Ovary (tissue), 9 donors: ENCODE measurements around the gene CYP21A2. TPM values are rescaled to one million over a fixed set of nuclear protein-coding genes. Genes with fewer than 3 reads are reported as not detected.
A peak's percentile ranks its signal among the peaks of the same experiment; 100 is the strongest.

Experiments
- DNase-seq, 5 donors: peaks; one replicate each; pipeline ENCODE4 v3.0.0-alpha.2; 2019 to 2020
- H3K27ac ChIP-seq, 2 donors: fragments of 200-600 bp; one replicate each; pipeline versions ENCODE4 v1.5.1 to v1.8.0; 2019 to 2022
- H3K27me3 ChIP-seq: fragments of 200-600 bp; one replicate; pipeline ENCODE4 v1.8.0; 2022
- H3K36me3 ChIP-seq: fragments of 200-600 bp; sonication (generic); one replicate; pipeline ENCODE4 v1.5.1; 2019
- H3K4me1 ChIP-seq: one replicate; pipeline ENCODE4 v1.8.1; 2013; ENCODE audit warnings: mild to moderate bottlenecking, moderate library complexity; ENCODE audit not compliant: insufficient read depth
- H3K4me3 ChIP-seq: fragments of 200-600 bp; sonication (generic); one replicate; pipeline ENCODE4 v1.5.1; 2017
- H3K9me3 ChIP-seq, 2 donors: fragments of 200-600 bp in 1 of 2; sonication (generic) in 1 of 2; one replicate each; pipeline versions ENCODE4 v1.5.1 to v1.8.1; 2013 to 2019; ENCODE audit warnings: mild to moderate bottlenecking in 1 of 2, moderate library complexity in 1 of 2
- EP300 ChIP-seq: sonication (generic); formaldehyde crosslinking; IDR thresholded peaks from one replicate; pipeline ENCODE4 v1.6.1; 2017; ENCODE audit warnings: antibody characterized with exemption
- POLR2A ChIP-seq: fragments of 450-650 bp; IDR thresholded peaks from one replicate; pipeline ENCODE4 v1.6.1; 2017; ENCODE audit warnings: antibody characterized with exemption, mild to moderate bottlenecking, moderate library complexity
- WGBS, 3 donors: extraction: QIAGEN DNeasy Blood & Tissue Kit in 1 of 3; methylation state at CpG; one replicate each; pipeline versions ENCODE4 v1.1.5 to v1.1.7; 2013 to 2017; 5-methylcytosine and 5-hydroxymethylcytosine counted together
- intact Hi-C, 4 donors: fragments of 100-400 bp; cut with DNase I; formaldehyde crosslinking; loops; one replicate each; pipeline versions ENCODE4 v1.11.0 to v1.15.1; 2022 to 2023
- polyA plus RNA-seq, 2 donors: library from polyadenylated mRNA; stranded (reverse); fragments of 200-250 nt in 1 of 2; fragments of 350-450 nt in 1 of 2; fragmentation: Illumina TruSeq in 1 of 2; extraction: RNeasy Lipid Tissue Mini Kit (QIAGEN cat#74804) in 1 of 2; gene quantifications; one replicate each; pipeline ENCODE4 v1.2.3, GENCODE V29; 2013 to 2014
- total RNA-seq, 7 donors: library from RNA; depleted of rRNA in 2 of 7; stranded (reverse); fragments of >200 nt in 2 of 7; fragmentation: NEBNext Ultra II Directional in 3 of 7; extraction: Animal tissue kit (Norgen Biotek cat#: 25700) in 3 of 7; gene quantifications; one replicate each; pipeline versions ENCODE4 v1.1.0 to v1.2.4, GENCODE V29; 2016 to 2023
- TF ChIP-seq, protein P1 (sequence below), 3 donors: fragments of 450-650 bp in 2 of 3; fragments of 200-600 bp in 1 of 3; IDR thresholded peaks; one replicate each; pipeline versions ENCODE4 v1.5.1 to v1.8.0; 2016 to 2022; ENCODE audit warnings: antibody characterized with exemption in 3 of 3, mild to moderate bottlenecking in 1 of 3
- donor health status: DM: no; HTN: no; CAD: no; lungs with moderate emphysema.
- donor health status: DM: no; HTN: no; CAD: no.
- donor health status: Bipolar disorder and iron deficiency.
- donor health status: DM: yes; HTN: yes; CAD: no.
- donor health status: DM: no; HTN: no; CAD: no.
- donor health status: DM: yes; HTN: yes; CAD: no.

Gene CYP21A2
- total and polyA plus RNA-seq, 9 donors, result 1.9 to 21.7 (median 7.5) TPM

DNA sequence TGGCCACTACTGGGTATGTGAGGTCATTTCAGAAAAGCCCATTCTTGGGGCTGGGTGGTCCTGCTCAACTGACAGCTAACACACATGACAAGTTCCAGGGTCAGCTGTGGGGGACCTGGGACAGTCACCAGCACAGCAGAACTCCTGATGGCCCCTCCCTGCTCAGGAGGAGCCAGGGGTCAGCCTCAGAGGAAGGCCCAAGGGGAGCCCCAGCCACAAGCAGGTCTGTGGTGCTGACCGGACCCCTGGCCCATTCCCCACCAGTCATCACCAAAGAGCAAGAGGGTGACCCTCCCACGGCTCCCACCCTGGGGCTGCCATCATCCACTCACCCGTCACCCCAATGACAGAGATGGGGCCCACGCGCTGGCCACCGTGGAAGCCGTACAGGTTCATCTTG lies 18.0 kb downstream of the CYP21A2 start:
- H3K4me1 ChIP-seq, result no peaks in the 10 kb centered on the region
- TF ChIP-seq EP300, result no peak
- TF ChIP-seq POLR2A, result no peak
- TF ChIP-seq, protein P1, sequence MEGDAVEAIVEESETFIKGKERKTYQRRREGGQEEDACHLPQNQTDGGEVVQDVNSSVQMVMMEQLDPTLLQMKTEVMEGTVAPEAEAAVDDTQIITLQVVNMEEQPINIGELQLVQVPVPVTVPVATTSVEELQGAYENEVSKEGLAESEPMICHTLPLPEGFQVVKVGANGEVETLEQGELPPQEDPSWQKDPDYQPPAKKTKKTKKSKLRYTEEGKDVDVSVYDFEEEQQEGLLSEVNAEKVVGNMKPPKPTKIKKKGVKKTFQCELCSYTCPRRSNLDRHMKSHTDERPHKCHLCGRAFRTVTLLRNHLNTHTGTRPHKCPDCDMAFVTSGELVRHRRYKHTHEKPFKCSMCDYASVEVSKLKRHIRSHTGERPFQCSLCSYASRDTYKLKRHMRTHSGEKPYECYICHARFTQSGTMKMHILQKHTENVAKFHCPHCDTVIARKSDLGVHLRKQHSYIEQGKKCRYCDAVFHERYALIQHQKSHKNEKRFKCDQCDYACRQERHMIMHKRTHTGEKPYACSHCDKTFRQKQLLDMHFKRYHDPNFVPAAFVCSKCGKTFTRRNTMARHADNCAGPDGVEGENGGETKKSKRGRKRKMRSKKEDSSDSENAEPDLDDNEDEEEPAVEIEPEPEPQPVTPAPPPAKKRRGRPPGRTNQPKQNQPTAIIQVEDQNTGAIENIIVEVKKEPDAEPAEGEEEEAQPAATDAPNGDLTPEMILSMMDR (IDR thresholded peaks at IDR 0.05), result no peak
- H3K27me3 ChIP-seq, result no peaks in the 10 kb centered on the region
- no peaks in the 10 kb centered on the region for H3K9me3 ChIP-seq
- H3K4me3 ChIP-seq, result no peak overlapping the region
- intact Hi-C loops, result no loop called here
- no peaks in the 10 kb centered on the region for H3K36me3 ChIP-seq
- no peak overlapping the region for H3K27ac ChIP-seq
- WGBS, 3 donors, result 73 to 96% (median 90%) methylated on average over 7 of the region's 7 CpGs
- no peak for DNase-seq

- H3K9me3 ChIP-seq, result no peaks in the 10 kb centered on the region
- WGBS, 3 donors, result 58 to 74% (median 65%) methylated on average over 16 to 17 of the region's 17 CpGs
- H3K4me1 ChIP-seq, result no peaks in the 10 kb centered on the region
- peak overlapping the region in 1 of 2 donors; percentile 14 for H3K27ac ChIP-seq
- no peaks in the 10 kb centered on the region for H3K27me3 ChIP-seq
- intact Hi-C loops, result no loop called here
- no peaks in the 10 kb centered on the region for H3K36me3 ChIP-seq
- no peak for DNase-seq
- TF ChIP-seq, protein P1 (IDR thresholded peaks at IDR 0.05), result no peak
- TF ChIP-seq EP300 (no peak), POLR2A (no peak)
- no peak overlapping the region for H3K4me3 ChIP-seq
These were observed 19.8 kb downstream of the CYP21A2 start for GRCh38 chr6:32057966-32058365.

GRCh38 chr6:32058511-32058963 lies 20.3 kb downstream of the CYP21A2 start:
- no peak for TF ChIP-seq POLR2A
- TF ChIP-seq EP300, result no peak
- TF ChIP-seq, protein P1 (IDR thresholded peaks at IDR 0.05), result no peak
- H3K36me3 ChIP-seq, result no peaks in the 10 kb centered on the region
- 34 to 51% (median 37%) methylated on average over 11 of the region's 11 CpGs for WGBS, 3 donors
- H3K27ac ChIP-seq, result no peak overlapping the region
- DNase-seq, result no peak
- no peaks in the 10 kb centered on the region for H3K27me3 ChIP-seq
- no peak overlapping the region for H3K4me3 ChIP-seq
- intact Hi-C loops, result no loop called here
- no peaks in the 10 kb centered on the region for H3K4me1 ChIP-seq
- no peaks in the 10 kb centered on the region for H3K9me3 ChIP-seq

- Histone ChIP-seq H3K27me3 (no peaks in the 10 kb centered on the region), H3K36me3 (no peaks in the 10 kb centered on the region)
- 83 to 89% (median 85%) methylated on average over 27 to 28 of the region's 28 CpGs for WGBS, 3 donors
These were observed 22.9 kb downstream of the CYP21A2 start for GRCh38 chr6:32060966-32061655.

More at GRCh38 chr6:32060966-32061655, 22.9 kb downstream of the CYP21A2 start:
- no peak for DNase-seq
- TF ChIP-seq, protein P1 (IDR thresholded peaks at IDR 0.05), result no peak
- TF ChIP-seq EP300 (no peak), POLR2A (no peak)
- Histone ChIP-seq H3K9me3 (no peaks in the 10 kb centered on the region), H3K4me3 (no peak overlapping the region), H3K27ac (no peak overlapping the region), H3K4me1 (no peaks in the 10 kb centered on the region)
- intact Hi-C loops, result no loop called here
